GM18519 (cell line): ENCODE measurements around the gene C1orf87.
A peak's percentile ranks its signal among the peaks of the same experiment; 100 is the strongest.
"Not testable (repeated sequence)": the region's sequence is repeated elsewhere in the genome, so short reads cannot be mapped to it uniquely, and the experiment has no call there.

Source experiments
- ATAC-seq: cut with Tn5 transposase; IDR thresholded peaks from one replicate; pipeline ENCODE4 v1.9.1; 2021; ENCODE audit warnings: mild to moderate bottlenecking, moderate library complexity; ENCODE audit not compliant: unreplicated experiment, low FRiP score

Gene C1orf87

GRCh38 chr1:59997479-59998115 lies 76.0 kb downstream of the C1orf87 start:
- no peak for ATAC-seq

DNA sequence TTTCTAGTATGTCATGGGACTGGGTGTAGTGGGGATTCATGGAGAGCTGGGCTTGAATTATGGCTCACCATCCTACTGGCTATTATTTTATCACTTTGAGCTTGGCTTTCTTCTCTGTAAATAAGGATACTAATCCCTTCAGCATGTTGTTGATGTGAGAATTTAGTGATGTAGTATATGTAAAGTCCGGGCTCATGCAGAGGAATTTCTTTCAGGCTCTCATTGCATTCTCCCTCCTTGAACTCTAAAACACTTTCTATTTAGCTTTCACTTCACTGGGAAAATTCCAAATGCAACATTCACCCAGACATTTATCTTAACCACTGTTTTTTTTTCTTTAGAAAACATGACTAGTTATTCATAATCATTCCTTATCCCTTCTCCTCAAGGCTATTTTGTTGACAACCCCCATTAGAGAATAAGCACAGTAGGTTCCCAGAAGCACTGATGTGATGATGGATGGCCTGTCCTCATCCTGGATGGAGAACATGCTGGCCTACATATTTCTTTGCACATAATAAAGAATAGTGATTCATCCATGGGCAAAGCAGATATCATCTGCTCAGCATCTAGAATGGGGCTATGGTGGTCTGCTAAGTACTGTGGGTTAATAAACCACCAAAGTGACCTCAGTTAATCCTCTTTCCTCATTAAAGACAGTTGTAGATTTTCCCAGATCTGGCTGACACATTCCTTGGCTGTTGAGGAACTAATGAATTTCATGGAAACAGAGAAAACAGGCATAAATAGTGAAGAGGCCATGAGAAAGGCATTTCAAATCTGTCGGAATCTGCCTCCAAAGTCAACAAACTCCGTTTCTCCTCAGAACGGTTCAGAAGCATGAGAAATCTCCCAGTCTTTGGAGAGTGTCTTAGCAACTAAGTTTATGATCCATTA lies 79.0 kb downstream of the C1orf87 start:
- ATAC-seq, result no peak

DNA sequence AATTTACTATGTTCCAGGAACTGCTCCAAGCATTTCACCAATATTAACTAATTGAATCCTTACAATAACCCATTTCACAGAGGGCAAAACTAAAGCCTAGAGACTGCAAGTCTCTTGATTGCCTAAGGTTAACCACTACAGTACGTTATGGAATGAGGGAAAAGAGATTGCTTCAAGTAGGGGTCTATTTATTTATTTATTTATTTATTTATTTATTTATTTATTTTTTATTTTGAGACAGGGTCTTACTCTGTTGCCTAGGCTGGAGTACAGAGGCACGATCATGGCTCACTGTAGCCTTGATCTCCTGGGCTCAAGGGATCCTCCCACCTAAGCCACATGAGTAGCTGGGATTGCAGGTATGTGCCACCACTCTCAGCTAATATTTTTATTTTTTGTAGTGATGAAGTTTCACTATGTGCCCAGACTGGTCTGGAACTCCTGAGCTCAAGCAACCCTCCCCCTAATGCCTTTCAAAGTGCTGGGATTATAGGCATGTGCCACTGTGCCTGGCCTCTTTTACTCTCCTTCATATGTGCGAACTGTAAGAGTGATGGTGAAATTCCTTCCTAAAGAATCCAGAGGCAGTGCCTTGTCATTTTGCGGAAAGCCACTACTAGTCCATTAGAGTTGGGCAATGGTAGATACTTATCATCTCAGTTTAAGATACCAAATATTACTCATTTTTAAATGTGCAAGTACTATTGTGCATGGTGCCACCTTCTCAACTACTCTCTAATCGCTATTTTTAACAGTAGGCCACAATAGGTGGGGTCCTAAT lies 81.3 kb downstream of the C1orf87 start:
- ATAC-seq, result no peak

DNA sequence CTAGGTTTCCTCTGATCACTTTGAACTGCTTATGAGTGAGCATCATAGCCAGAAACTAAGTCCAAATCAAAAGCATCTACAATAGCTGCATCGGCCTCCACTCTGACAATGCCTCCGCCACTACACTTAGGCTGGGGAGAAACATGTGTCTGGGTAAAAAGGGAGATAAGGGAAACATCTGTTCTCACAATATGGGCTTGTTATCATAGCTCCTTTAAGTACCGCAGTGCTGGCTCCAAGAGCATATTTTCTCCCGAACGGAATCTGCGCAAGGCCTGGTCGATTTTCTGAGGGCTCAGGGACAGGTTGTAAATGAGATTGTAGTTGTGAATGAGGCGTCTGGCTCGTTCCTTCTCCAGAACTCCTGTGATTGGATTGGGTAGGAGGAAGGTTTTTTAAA lies 83.1 kb downstream of the C1orf87 start:
- ATAC-seq, result no peak

GRCh38 chr1:59986516-59987310 lies 86.9 kb downstream of the C1orf87 start:
- ATAC-seq, result no peak

DNA sequence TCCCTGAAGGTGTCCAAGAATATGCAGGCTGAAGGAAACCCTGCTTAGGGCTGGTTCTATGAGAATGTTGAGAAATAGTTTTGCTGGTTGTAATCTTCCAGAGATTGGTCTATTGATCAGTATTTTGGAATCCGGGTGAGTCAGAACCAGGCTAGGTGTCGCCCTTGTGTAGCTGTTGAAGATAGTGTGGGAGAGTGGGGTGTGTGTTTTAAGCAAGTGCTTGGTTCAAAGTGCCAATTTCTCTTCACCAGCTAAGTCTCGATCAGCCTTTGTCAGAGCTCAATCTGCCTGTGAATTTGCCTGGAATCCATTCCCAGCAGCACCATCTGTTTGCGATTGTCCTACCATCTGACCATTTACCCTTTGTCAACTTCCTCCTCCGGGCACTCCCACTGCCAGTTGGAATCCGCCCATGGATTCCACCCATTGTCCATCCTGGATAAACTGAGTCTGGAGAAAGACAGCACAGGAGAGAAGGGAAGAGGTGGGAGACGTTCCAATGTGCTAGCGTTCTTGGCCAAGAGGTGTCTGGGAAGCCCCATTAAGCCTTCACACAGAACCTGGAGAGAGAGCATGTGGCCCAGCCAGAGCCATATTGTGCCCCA lies 87.6 kb downstream of the C1orf87 start:
- no peak for ATAC-seq

DNA sequence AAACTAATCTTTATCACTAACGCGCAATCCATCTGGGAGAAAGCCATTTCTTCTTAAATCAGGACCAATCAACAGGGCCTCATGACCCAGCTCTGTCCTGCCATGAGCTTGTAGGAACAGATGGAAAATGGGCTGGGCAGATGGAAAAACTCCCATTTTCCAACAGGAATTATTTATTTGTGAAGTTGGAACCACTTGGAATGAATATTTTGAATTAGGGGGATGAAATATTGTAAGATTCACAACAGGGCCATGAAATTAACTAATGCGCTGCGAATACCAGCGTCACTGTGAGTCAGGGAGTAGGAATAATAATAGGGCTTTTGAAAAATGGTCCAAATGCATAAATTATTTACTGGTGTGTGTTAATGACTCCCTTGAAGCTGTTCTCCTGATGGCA lies 93.9 kb downstream of the C1orf87 start:
- ATAC-seq, result no peak

- no peak for ATAC-seq
Measured at GRCh38 chr1:59978511-59978910, 95.1 kb downstream of the C1orf87 start.

GRCh38 chr1:59978026-59978425 lies 95.5 kb downstream of the C1orf87 start:
- no peak for ATAC-seq

DNA sequence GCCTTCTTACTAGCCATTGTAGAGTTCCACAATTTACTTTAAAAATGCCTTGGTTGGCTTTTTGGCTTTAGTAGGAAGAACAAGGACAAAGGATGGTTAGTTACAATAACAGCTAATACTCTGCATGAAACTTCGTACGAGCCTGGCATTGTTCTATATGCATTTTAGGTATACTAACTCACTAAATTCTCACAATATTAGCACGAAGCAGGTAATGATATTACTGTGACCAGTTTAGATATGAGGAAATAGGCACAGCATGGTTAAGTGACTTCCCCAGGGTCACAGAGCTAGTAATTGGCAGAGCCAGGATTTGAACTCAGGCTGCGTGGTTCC lies 96.5 kb downstream of the C1orf87 start:
- ATAC-seq, result no peak

- no peak for ATAC-seq
Measured at GRCh38 chr1:59976194-59977074, 97.1 kb downstream of the C1orf87 start.

DNA sequence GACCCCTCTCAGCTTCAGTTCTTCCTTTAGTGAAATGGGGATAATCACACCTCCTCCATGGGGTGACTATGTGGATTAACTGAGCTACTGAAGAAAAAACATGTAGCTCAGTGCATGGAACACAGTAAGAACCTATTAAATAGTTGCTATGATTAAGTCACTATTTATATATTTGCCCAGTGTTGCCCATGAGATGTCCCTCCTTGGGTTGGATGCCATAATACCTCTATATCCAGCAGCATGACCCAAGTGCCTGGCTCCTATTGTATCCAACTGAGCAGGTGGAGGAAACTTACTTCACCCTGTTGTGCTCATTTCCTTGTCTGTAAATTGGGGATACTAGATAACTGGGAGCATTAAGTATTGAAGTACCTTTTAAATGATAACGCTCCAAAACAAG lies 99.9 kb downstream of the C1orf87 start:
- no peak for ATAC-seq

GRCh38 chr1:59972216-59972927 lies 101.2 kb downstream of the C1orf87 start:
- ATAC-seq, result no peak

DNA sequence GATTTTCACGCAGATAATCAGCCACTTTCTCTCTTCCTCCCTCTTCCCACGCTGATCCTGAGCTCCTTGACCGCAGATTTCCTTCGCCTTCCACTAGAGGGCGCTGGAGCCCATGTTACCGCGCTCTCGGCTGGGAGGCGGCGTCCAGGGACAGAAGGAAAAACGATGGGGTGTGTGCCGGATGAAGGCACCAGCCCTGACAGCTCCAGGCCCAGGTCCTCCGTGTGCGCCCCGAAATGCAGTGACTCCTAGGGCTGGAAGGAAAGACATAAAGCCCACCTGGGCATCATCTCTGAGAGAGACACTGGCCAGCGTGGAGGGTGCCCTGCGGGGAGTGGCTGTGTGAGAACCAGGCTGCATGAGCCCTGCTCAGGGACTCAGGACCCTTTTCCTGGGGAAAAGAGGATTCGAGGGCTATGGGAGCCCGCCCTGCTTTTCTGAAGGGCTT lies 102.1 kb downstream of the C1orf87 start:
- peak; percentile 68 for ATAC-seq

GRCh38 chr1:59969542-59970175 lies 103.9 kb downstream of the C1orf87 start:
- ATAC-seq, result not testable (repeated sequence)

DNA sequence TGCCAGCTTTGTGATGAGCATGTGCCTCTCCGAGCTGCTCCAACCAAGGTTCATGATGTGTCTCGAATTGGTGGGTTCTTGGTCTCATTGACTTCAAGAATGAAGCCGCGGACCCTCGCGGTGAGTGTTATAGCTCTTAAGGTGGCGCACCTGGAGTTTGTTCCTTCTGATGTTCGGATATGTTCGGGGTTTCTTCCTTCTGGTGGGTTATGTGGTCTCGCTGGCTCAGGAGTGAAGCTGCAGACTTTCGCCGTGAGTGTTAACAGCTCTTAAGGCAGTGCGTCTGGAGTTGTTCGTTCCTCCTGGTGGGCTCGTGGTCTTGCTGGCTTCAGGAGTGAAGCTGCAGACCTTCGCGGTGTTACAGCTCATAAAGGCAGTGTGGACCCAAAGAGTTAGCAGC lies 104.8 kb downstream of the C1orf87 start:
- ATAC-seq, result not testable (repeated sequence)

GRCh38 chr1:59967780-59968179 lies 105.8 kb downstream of the C1orf87 start:
- ATAC-seq, result no peak

- no peak for ATAC-seq
Measured at GRCh38 chr1:59967141-59967697, 106.4 kb downstream of the C1orf87 start.
